ENCODE measurements around the gene RAF1. TPM values are rescaled to one million over a fixed set of nuclear protein-coding genes. Genes with fewer than 3 reads are reported as not detected.

RAF1 gene
- total RNA-seq, 1 donor: 111 TPM

- H3K4me3 ChIP-seq (ENCODE audit: low read depth, low read length): no peak overlapping the region
- DNase-seq (ENCODE audit: low read depth): no peak
- TF ChIP-seq CTCF (IDR thresholded peaks at IDR 0.05; ENCODE audit: insufficient read depth, low read depth, low read length): no peak
These were observed 28.5 kb upstream of the RAF1 start for GRCh38 chr3:12692444-12692843.

DNA sequence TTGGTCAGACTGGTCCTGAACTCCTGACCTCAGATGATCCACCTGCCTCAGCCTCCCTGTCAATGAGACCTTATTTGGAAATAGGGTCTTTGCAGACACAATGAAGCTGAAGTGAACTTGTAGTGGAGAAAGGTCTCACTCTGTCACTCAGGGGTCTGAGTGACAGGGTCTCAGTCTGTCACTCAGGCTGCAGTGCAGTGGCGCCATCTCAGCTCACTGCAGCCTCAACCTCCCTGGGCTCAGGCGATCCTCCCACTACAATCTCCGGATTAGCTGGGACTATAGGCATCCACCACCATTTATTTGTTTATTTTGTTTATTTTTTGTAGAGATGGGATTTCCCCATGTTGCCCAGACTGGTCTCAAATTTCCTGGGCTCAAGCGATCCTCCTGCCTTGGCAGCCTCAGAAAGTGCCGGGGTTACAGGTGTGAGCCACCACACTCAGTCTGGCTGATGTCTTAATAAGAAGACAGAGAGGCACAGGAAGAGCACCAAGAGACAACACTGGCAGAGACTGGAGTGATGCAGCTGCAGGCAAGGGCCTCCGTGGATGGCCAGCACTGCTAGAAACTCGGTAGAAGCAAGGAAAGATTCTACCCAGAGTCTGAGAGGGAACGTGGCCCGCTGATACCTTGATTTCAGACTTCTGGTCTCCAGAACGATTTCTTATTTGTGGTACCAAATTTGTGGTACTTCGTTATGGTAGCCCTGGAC lies 26.2 kb upstream of the RAF1 start:
- no peak for TF ChIP-seq CTCF (IDR thresholded peaks at IDR 0.05; ENCODE audit: insufficient read depth, low read depth, low read length)
- H3K4me3 ChIP-seq (ENCODE audit: low read depth, low read length): no peak overlapping the region
- DNase-seq (ENCODE audit: low read depth): no peak

DNA sequence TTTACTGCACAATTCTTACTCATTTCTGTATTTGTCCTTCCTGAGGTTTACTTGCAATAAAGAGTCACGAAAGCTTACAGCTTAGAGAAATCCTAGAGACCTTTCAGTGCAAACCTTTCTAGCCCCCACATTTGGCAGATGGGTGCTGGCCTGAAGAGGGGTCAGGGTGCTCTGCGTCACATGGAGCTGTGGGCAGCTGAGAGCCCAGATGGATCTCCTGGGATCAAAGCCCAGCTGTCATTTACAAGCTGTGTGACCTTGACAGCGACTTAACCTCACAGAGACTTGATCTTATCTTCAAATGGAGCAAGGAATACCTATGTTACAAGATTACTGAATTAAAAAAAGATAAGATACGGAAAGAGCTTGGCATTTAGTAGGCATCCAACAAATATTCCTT lies 24.0 kb upstream of the RAF1 start:
- TF ChIP-seq CTCF (IDR thresholded peaks at IDR 0.05; ENCODE audit: insufficient read depth, low read depth, low read length): no peak
- no peak for DNase-seq (ENCODE audit: low read depth)
- no peak overlapping the region for H3K4me3 ChIP-seq (ENCODE audit: low read depth, low read length)

GRCh38 chr3:12686096-12686495 lies 22.2 kb upstream of the RAF1 start:
- H3K4me3 ChIP-seq (ENCODE audit: low read depth, low read length): no peak overlapping the region
- TF ChIP-seq CTCF (IDR thresholded peaks at IDR 0.05; ENCODE audit: insufficient read depth, low read depth, low read length): no peak
- no peak for DNase-seq (ENCODE audit: low read depth)

DNA sequence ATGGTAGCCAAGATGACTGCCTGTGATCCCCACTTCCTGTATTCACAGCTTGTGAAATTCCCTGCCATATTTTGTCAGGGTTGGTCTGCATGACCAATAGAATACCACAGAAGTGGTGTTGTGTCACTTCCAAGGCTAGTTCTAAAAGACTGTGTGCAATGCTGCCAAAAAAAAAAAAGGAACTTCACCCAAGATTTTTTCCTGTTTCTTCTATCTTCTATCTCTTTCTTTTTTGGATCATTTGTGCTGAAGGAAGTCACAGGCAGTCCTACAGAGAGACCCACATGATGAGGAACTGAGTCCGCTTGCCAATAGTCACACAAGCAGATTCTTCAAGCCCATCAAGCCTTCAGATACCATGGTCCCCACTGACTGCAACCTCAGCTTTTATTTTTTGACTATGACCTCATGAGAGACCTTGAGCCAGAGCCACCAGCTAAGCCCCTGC lies 18.1 kb upstream of the RAF1 start:
- no peak for TF ChIP-seq CTCF (IDR thresholded peaks at IDR 0.05; ENCODE audit: insufficient read depth, low read depth, low read length)
- peak; percentile 56 for DNase-seq (ENCODE audit: low read depth)
- H3K4me3 ChIP-seq (ENCODE audit: low read depth, low read length): no peak overlapping the region

DNA sequence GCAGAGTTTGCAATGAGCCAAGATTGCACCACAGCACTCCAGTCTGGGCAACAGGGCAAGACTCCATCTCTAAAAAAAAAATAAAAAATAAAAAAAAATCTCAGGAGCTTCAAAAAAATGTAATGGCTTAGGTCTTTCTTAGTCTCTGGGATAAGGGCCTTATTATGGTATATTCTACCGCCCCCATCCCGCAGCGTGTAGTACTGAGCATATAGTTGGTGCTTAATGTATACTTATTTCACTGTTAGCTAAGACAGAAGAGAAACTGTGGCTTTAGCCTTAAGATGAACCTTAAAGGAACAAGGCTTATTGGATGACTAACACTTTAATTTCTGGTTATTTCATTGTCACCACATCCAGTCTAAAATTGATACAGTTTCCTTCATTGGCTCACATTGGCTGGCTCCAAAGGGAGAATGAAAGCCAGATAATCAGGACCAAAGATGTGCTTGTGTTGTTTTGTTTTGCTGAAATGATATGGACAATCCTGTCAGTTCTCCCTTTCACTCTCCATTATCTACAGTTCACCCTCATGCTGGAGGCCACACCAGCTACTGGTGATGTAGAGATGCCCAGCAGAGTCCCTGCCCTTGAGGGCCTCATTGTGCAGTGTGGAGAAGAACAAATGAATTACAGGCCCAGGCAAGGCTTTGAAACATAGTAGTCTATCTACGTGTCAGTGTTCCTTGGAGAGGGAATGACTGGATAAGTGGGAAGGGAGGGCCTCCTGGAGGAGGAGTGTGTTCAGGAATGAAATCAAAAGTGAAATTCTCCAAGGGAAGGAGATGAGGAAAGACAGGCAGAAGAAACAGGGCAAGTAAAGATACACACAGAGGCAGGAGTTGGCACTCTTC lies 17.4 kb upstream of the RAF1 start:
- no peak overlapping the region for H3K4me3 ChIP-seq (ENCODE audit: low read depth, low read length)
- TF ChIP-seq CTCF (IDR thresholded peaks at IDR 0.05; ENCODE audit: insufficient read depth, low read depth, low read length): no peak
- no peak for DNase-seq (ENCODE audit: low read depth)
